GM21723 (cell line): Measurements from ENCODE around the gene RHBDF1.
"Not testable (repeated sequence)": the region's sequence is repeated elsewhere in the genome, so short reads cannot be mapped to it uniquely, and the experiment has no call there.

Experiments used
- ATAC-seq: cut with Tn5 transposase; IDR thresholded peaks from one replicate; pipeline ENCODE4 v1.9.1; 2021; ENCODE audit warnings: mild to moderate bottlenecking, moderate library complexity; ENCODE audit not compliant: unreplicated experiment

The RHBDF1 gene

DNA sequence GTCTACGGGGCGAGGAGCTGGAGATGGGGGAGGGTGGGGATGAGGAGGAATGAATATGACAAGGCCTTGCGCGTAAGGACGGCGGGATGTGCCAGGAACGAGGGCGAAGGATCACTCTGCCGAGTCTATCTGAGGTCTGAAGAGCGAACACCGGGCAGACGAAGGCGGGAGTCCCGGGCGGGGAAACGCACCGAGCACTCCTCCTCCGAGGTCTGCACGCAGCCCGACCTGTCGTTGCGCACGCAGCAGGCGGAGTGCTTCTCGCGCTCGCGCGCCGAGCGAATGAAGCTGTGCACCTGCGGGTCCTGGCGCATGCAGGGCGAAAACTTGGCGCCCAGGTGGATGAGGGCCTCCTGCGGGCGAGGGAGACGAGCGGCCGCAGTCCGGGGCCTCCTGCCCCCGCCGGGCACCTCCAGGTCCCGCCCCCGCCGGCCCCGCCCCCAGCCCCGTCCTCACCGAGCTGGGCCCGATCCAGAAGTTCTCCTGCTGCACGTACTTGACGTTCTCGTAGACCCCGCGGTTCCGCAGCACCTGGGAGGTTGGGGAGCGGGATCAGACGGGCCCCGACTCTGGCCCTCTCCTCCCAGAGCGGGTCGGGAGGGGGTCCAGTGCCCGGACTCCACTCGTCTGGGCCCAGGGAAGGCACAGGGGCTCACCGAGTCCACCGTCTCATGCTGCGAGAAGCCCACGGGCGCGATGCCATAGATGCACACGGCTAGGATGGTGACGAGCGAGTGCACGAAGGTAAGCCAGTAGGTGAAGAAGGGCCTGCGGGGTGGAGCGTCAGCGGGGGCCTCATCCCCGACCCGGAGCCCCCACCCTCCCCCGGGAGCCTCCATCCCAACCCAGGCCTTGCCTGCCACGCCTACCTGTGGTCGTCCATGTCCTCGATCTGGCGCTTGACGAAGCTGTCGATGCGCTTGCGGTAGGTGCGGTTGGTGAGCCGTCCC lies 11.2 kb downstream of the RHBDF1 start:
- no peak for ATAC-seq

- ATAC-seq = no peak
Measured at GRCh38 chr16:60166-60565, 12.3 kb downstream of the RHBDF1 start.

DNA sequence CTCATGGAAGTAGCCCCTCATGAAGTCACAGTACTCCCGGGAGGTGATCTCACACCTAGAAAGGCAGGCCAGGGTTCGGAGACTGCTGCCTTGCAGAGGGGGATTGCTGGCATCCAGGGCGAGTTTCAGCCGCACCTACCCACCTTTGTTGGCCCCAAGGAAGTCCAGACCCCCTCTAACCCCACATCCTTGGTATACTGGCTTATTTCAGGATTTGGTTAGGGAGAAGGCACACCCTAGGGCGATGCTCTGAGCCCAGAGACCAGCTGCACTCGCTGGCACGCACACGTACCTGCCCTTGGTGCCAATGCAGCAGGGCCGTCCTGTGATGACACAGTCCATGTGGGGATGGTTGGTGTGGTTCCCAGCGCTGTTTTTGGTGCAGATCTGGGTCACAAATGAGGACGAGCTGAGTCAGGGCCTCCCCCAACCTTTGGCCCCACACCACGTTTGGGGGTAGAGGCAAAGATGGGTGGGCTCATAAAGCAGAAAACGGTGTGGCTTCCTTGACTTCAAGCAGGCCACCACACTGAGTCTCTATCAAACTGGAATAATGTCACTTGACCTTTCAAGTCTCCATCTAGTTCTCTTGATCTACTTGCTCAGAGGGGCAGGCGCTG lies 12.9 kb downstream of the RHBDF1 start:
- no peak for ATAC-seq

- ATAC-seq = no peak
Measured at GRCh38 chr16:58491-59439, 13.7 kb downstream of the RHBDF1 start.

DNA sequence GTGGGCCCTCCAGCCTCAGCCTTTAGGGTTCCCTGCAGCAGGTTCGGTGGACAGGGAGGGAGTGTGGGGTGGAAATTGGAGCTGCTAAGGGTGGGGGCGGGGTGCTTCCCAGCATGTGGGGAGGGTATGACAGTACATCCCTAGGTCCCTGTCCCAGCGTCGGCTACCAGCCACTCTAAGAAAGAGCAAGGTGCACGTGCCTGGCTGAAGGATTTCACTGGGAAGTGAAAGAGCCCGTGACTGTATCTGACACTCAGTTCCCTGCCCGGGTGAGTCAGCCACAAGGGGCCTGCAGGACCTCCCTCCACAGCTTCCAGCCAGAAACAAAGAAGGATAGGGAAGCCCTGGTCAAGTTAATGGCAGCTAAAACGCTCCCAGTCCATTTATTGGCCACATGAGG lies 14.7 kb downstream of the RHBDF1 start:
- no peak for ATAC-seq

DNA sequence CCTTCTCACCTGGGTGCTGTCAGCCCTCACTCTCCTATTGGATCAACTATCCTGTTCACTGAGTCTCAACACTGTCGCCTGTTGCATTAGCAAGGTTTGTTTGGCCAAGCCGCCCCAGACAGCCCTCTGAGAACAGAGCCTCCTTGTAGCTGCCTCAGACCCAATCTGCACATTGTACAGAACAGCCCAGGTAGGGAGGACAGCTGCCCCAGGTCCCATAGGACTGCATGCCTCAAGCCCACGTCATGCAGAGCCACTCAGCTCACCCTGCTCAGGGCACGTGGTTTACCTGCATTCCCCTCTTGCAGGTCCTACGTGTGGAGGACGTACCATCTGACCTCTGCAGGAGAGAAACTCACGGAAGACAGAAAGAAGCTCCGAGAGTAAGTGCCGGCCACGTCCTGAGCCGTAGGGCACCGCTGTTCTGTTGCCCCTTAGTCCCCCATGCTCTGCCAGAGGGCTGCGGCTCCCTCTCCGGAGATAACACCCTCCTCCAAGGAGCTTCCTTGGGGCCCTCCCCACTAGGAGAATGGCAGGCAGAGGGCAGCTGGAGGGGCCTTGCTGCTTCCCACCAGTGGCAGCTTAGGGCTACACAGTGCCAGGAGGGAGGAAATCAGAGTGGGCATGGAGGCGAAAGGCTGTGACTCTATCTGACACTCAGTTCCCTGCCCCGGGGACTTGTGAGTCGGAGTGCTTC lies 16.1 kb downstream of the RHBDF1 start:
- ATAC-seq = no peak

GRCh38 chr16:55571-56136 lies 16.8 kb downstream of the RHBDF1 start:
- ATAC-seq = no peak

DNA sequence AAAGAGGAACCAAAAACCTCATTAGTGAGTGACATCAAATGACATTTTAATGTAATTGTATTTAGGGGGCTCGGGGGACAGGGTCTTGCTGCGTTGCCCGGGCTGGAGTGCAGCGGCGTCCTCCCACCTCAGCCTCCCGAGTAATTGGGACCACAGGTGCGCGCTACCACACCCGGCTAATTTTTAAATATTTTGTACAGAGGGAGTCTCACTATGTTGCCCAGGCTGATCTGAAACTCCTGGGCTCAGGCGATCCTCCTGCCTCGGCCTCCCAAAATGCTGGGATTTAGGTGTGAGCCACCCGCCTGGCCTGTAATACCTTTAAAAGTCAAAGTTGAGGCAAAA lies 18.2 kb downstream of the RHBDF1 start:
- no peak for ATAC-seq

- peak; percentile 88 for ATAC-seq
Measured at GRCh38 chr16:53346-54236, 18.8 kb downstream of the RHBDF1 start, which contains the start of the genes POLR3K and SNRNP25. Gene POLR3K, minus strand, starts transcription at chr16:53608. Its CDS starts 22 bp downstream, at chr16:53586. Gene SNRNP25, plus strand, starts transcription at chr16:53828. Its CDS starts 189 bp downstream, at chr16:54017.

DNA sequence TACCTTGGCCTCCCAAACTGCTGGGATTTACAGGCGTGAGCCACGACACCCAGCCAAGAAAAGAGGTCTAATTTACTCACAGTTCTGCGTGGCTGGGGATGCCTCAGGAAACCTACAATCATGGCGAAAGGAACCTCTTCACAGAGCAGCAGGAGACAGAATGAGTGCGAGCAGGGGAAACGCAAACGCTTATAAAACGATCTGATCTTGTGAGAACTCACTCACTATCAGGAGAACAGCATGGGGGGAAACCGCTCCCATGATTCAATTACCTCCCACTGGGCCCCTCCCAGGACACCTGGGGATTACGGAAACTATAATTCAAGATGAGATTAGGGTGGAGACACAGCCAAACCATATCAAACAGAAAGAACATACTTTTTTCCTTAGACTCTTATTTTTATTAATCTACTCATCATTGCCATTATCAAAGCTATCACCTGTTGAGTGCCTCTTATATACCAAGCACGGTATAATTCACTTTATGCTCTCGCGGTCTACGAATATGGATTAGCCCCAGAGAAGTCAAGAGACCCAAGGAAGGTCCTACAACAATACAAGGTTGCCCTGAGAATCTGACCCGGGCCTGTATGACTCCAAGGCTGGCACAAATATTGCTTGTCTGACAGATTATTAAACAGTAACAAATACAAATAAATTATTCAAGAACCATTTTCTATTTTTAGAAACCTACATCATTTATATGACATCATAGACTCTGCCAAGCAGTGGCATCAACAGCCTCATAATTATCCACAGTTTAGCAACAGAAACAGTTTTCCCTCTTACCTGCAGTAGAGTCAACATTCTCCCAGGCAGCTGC lies 21.5 kb downstream of the RHBDF1 start:
- ATAC-seq = no peak

DNA sequence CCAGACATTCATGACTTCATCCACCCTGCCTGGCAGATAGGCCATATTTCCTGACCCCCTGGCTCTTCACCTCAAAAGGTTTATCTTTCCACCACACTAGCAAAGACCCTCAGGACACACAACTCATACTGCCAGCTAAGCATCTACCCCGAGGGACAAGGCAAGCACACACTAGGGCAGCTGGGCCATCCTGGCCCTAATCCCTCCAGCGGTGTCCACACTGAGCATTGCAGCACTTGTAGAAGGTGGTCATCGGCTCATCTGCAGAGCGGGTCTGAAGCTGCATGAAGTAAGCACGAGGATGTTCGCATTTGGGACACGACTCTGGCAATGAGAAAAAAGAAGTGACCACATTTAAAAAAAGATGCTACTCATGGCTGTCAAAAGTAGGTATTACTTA lies 25.2 kb downstream of the RHBDF1 start:
- ATAC-seq = no peak

DNA sequence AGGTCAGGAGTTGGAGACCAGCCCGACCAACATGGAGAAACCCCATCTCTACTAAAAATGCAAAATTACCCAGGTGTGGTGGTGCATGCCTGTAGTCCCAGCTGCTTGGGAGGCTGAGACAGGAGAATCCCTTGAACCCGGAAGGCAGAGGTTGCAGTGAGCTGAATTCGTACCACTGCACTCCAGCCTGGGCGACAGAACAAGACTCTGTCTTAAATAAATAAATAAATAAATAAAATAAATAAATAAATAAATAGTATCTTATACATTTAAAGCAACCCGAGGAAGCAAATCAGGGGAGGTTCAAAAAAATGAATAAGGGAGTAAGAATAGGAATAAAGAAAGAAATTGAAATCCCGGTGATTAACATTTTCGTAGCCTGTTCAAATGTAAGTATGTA lies 25.9 kb downstream of the RHBDF1 start:
- not testable (repeated sequence) for ATAC-seq

- ATAC-seq = no peak
Measured at GRCh38 chr16:45454-45853, 27.0 kb downstream of the RHBDF1 start.

DNA sequence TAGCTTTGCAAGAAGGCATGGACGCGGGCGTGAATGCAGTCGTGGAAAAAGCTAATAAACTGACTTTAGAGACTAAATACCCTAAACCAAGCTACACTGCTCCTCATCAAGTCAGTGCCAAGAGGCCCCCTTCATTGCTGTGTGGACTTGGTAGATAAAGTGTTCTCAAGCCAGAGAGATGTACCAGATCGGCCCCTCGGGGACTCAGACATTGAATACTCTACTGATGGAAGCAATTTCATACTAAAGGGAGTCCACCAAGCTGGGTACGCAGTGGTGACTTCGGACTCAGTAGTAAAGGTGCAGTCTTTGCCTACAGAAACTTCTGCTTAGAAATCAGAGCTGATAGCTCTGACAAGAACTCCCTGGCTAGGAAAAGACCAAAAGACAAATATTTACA lies 27.8 kb downstream of the RHBDF1 start:
- no peak for ATAC-seq

DNA sequence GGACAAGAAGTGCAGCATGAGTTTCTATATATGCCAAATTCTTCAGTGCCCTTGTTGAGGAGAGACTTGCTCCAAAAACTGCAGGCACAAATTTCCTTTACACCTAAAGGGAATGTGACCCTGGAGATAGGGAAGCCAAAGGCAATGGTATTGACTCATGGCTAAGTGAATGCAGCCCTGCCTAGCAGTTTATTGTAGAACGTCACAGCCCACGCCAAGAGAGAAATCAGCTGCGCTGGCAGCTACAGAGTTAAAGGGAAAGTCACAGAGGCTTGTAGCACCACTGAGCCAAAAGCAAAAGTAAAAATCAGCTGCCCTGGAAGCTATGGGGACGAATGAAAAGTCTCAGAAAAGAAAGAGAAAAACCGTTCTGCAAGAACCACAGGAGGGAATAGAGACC lies 29.1 kb downstream of the RHBDF1 start:
- no peak for ATAC-seq

DNA sequence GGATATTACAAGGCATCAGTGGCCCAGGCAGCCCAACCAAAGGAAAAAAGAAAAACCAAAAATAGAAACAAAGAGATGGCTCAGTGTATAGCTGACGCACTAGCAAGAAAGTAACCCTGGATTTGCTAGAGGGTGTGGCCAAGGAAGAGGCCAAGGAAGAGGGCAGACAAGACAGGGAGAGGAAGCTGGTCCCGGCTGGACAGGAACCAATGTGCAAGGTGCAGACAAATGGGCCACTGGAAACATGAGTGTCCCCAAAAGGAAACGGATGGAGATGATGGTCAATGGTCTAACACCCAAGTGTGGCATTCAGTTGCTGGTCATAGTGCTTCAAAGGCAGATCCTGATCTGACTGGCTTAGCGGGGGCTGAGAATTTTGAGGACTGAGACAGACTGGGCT lies 29.7 kb downstream of the RHBDF1 start:
- no peak for ATAC-seq

DNA sequence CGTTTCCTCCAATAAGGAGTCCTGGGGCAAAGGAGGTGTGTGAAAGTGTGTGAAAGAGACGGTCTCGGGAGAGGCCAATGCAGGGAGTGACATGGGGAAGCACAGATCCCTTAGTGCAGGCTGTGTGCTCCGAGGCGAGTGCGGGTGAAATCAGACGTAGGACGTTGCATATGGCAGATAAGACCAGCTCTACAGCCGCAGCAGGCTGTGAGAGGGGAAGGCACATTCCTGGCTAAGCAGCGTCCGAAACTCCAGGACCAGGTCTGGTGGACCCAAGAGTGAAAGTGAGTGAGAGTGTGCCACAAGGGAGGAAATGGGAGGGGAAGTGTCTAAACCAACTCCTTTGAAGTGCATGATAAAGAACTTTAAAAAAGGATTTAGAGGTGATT lies 30.4 kb downstream of the RHBDF1 start:
- ATAC-seq = no peak

GRCh38 chr16:41439-42068 lies 30.9 kb downstream of the RHBDF1 start:
- ATAC-seq = no peak
